Measurements from ENCODE around the gene KIF3A. TPM values are rescaled to one million over a fixed set of nuclear protein-coding genes. Genes with fewer than 3 reads are reported as not detected.

The KIF3A gene
- polyA plus RNA-seq, 1 of the 3 experiments (the other 2 are of a cell fraction), result 5.1 TPM

GRCh38 chr5:132764051-132764450, 26.7 kb upstream of the KIF3A start:
- no peak overlapping the region for H3K4me3 ChIP-seq (ENCODE audit: low read depth in 2 of 2, low read length in 1 of 2)
- TF ChIP-seq TCF12 (IDR thresholded peaks at IDR 0.05), result no peak
- no peak for TF ChIP-seq FOXM1 (IDR thresholded peaks at IDR 0.05; ENCODE audit: low read depth)
- TF ChIP-seq RCOR1 (IDR thresholded peaks at IDR 0.05; ENCODE audit: low read length), result no peak
- TF ChIP-seq PBX3 (IDR thresholded peaks at IDR 0.05), result no peak
- TF ChIP-seq RFX5 (IDR thresholded peaks at IDR 0.05; ENCODE audit: low read length), result no peak
- no peak for TF ChIP-seq IRF3 (IDR thresholded peaks at IDR 0.05; ENCODE audit: low read depth, low read length)
- TF ChIP-seq MEF2A (IDR thresholded peaks at IDR 0.05; ENCODE audit: borderline replicate concordance, low read depth), result no peak
- no peak for TF ChIP-seq REST (IDR thresholded peaks at IDR 0.05; ENCODE audit: low read depth, low read length)
- TF ChIP-seq MAX (IDR thresholded peaks at IDR 0.05; ENCODE audit: low read depth), result no peak
- TF ChIP-seq ZBTB33 (IDR thresholded peaks at IDR 0.05; ENCODE audit: borderline replicate concordance, low read depth), result no peak
- no peak for TF ChIP-seq EZH2phosphoT487 (IDR thresholded peaks at IDR 0.05; ENCODE audit: borderline replicate concordance, low read depth)
- TF ChIP-seq EP300 (IDR thresholded peaks at IDR 0.05; ENCODE audit: borderline replicate concordance in 1 of 2, low read depth in 1 of 2, low read length in 1 of 2), result no peak
- no peak for TF ChIP-seq NFIC (IDR thresholded peaks at IDR 0.05; ENCODE audit: borderline replicate concordance)
- TF ChIP-seq CHD2 (IDR thresholded peaks at IDR 0.05; ENCODE audit: low read length, partially characterized antibody), result no peak
- TF ChIP-seq GABPA (IDR thresholded peaks at IDR 0.05; ENCODE audit: low read depth), result no peak
- no peak for TF ChIP-seq SIN3A (IDR thresholded peaks at IDR 0.05; ENCODE audit: borderline replicate concordance, low read depth, low read length)
- TF ChIP-seq USF1 (IDR thresholded peaks at IDR 0.05; ENCODE audit: borderline replicate concordance, low read depth), result no peak
- no peak for TF ChIP-seq CTCF (IDR thresholded peaks at IDR 0.05)
- H3K79me2 ChIP-seq (ENCODE audit: insufficient read depth), result peaks cover 26% of the 10 kb centered on the region
- no peak overlapping the region for H3K27ac ChIP-seq (ENCODE audit: low read depth in 2 of 2, low read length in 1 of 2)
- H3K27me3 ChIP-seq (ENCODE audit: insufficient read depth), result no peaks in the 10 kb centered on the region
- ChIA-PET CTCF (interaction anchor here (0.7 to 4.6 kb wide), 3 partner anchors 9 to 66 kb away, joined by 3 to 34 read pairs (median 3); partner anchors contain the start of gene SHROOM1), POLR2A (no interaction called here)
- H3F3A ChIP-seq (replicated peaks; ENCODE audit: insufficient read depth), result no peaks in the 10 kb centered on the region
- peaks cover 7 to 8% of the 10 kb centered on the region in 2 experiments; a peak in 2 of 4 replicates for H3K4me1 ChIP-seq (ENCODE audit: control insufficient read depth in 1 of 2, insufficient read depth in 2 of 2, low read depth in 1 of 2, low read length in 1 of 2)
- no peak overlapping the region for H3K9ac ChIP-seq
- H4K20me1 ChIP-seq (ENCODE audit: insufficient read depth), result peaks cover 10% of the 10 kb centered on the region; the same call in 1 of the 2 replicates
- DNase-seq, result no peak
- H3K9me3 ChIP-seq, result no peaks in the 10 kb centered on the region
- no peak overlapping the region for H3K4me2 ChIP-seq
- no peaks in the 10 kb centered on the region for H3K9me2 ChIP-seq
- WGBS (ENCODE audit: low lambda C conversion rate), result 97% methylated on average over 10 of the region's 10 CpGs
- H3K36me3 ChIP-seq (replicated peaks in 1 of 2; ENCODE audit: control insufficient read depth in 1 of 2, insufficient read depth in 2 of 2, low read length in 1 of 2), result peaks cover 5 to 52% of the 10 kb centered on the region in 2 experiments
- H2AFZ ChIP-seq (ENCODE audit: low read depth), result no peak overlapping the region

All from SK-N-SH (cell line).